ENCODE data around the gene SOWAHC. TPM values are rescaled to one million over a fixed set of nuclear protein-coding genes. Genes with fewer than 3 reads are reported as not detected.

SOWAHC gene
- total and polyA plus RNA-seq, 2 of the 13 experiments (the other 11 are each of a cell fraction or from before 2014, with no cell fraction given), result 21.2 to 22.5 TPM

DNA sequence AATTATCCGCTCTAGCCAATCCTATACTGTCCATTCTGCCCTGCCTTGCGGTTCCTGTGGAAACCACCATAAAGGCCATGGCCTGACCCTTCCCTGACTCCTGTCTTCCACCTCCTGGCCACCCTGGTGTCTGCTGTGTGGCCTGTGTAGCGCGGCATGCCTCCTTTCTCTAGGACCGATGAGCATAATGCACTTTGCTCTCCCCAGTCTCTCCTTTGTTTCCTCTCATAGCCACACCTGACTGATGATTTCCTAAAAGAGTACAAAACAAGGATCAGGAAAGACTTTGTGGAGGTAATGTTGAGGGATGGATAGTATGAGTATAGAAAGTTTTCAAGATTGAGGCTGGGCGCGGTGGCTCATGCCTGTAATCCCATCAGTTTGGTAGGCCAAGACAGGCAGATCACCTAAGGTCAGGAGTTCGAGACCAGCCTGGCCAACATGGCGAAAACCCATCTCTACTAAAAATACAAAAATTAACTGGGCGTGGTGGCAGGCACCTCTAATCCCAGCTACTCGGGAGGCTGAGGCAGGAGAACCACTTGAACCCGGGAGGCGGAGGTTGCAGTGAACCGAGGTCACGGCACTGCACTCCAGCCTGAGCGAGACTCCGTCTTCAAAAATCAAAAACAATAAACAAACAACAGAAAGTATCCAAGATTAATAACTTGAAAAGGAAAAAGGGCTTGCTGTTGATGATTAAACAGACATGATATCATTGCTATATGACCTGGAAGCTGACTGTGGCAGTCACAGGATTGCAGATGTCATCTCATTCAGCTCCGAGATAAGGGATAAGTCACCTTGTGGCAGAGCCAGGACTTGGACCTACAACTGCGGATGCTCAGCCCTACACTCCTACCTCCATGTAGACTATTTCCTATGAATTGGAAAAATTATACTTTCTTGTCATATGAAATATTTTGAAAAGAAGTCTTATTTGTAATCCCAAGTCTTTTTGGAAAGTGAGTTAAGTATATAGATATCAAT lies 16.6 kb downstream of the SOWAHC start (continued):
- TF ChIP-seq, protein P1, sequence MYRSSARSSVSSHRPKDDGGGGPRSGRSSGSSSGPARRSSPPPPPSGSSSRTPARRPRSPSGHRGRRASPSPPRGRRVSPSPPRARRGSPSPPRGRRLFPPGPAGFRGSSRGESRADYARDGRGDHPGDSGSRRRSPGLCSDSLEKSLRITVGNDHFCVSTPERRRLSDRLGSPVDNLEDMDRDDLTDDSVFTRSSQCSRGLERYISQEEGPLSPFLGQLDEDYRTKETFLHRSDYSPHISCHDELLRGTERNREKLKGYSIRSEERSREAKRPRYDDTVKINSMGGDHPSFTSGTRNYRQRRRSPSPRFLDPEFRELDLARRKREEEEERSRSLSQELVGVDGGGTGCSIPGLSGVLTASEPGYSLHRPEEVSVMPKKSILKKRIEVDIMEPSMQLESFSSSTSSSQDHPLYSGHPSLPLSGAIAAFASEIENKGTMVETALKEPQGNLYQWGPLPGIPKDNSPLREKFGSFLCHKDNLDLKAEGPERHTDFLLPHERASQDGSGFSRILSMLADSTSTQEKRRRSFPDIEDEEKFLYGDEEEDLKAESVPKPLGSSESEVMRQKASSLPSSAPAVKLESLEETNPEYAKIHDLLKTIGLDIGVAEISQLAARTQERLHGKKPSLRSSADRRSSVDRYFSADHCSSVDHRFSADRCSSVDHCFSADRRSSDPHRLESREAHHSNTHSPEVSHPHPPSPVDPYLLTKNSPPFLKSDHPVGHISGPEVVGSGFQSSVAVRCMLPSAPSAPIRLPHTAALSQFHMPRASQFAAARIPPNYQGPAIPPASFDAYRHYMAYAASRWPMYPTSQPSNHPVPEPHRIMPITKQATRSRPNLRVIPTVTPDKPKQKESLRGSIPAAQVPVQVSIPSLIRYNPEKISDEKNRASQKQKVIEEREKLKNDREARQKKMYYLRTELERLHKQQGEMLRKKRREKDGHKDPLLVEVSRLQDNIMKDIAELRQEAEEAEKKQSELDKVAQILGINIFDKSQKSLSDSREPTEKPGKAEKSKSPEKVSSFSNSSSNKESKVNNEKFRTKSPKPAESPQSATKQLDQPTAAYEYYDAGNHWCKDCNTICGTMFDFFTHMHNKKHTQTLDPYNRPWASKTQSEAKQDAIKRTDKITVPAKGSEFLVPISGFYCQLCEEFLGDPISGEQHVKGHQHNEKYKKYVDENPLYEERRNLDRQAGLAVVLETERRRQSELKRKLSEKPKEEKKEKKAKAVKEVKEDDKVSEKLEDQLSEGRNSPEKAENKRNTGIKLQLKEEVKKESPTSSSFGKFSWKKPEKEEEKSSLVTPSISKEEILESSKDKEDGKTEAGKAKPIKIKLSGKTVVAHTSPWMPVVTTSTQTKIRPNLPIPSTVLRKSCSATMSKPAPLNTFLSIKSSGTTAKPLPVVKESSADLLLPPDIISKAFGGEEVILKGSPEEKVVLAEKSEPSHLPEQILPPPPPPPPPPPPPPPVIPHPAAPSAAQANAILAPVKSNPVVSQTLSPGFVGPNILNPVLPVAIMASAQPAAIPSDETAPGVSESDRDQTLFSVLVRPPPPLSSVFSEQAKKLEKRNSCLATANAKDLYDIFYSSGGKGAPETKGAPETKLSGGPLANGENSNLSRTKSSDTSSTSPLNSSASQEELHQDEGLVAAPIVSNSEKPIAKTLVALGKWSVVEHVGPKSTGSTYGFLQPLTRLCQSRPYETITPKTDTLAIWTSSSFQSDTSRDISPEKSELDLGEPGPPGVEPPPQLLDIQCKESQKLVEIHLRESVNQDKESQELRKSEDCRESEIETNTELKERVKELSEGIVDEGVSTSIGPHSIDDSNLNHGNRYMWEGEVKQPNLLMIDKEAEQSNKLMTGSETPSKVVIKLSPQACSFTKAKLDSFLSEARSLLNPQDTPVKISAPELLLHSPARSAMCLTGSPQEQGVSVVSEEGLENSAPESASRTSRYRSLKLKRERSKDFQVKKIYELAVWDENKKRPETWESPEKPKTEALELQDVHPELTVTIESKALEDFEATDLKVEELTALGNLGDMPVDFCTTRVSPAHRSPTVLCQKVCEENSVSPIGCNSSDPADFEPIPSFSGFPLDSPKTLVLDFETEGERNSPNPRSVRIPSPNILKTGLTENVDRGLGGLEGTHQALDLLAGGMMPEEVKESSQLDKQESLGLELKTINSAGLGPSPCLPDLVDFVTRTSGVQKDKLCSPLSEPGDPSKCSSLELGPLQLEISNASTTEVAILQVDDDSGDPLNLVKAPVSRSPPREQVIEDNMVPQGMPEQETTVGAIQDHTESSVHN (CRISPR knock-in tag; IDR thresholded peaks at IDR 0.05), result no peak
- TF ChIP-seq, protein P2, sequence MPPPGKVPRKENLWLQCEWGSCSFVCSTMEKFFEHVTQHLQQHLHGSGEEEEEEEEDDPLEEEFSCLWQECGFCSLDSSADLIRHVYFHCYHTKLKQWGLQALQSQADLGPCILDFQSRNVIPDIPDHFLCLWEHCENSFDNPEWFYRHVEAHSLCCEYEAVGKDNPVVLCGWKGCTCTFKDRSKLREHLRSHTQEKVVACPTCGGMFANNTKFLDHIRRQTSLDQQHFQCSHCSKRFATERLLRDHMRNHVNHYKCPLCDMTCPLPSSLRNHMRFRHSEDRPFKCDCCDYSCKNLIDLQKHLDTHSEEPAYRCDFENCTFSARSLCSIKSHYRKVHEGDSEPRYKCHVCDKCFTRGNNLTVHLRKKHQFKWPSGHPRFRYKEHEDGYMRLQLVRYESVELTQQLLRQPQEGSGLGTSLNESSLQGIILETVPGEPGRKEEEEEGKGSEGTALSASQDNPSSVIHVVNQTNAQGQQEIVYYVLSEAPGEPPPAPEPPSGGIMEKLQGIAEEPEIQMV (CRISPR knock-in tag; IDR thresholded peaks at IDR 0.05; ENCODE audit: low read depth), result no peak
- no peak for TF ChIP-seq ZNF20 (CRISPR knock-in tag; IDR thresholded peaks at IDR 0.05)
- TF ChIP-seq GATAD2A (CRISPR knock-in tag; IDR thresholded peaks at IDR 0.05), result peak; percentile 87
- TF ChIP-seq, protein P3, sequence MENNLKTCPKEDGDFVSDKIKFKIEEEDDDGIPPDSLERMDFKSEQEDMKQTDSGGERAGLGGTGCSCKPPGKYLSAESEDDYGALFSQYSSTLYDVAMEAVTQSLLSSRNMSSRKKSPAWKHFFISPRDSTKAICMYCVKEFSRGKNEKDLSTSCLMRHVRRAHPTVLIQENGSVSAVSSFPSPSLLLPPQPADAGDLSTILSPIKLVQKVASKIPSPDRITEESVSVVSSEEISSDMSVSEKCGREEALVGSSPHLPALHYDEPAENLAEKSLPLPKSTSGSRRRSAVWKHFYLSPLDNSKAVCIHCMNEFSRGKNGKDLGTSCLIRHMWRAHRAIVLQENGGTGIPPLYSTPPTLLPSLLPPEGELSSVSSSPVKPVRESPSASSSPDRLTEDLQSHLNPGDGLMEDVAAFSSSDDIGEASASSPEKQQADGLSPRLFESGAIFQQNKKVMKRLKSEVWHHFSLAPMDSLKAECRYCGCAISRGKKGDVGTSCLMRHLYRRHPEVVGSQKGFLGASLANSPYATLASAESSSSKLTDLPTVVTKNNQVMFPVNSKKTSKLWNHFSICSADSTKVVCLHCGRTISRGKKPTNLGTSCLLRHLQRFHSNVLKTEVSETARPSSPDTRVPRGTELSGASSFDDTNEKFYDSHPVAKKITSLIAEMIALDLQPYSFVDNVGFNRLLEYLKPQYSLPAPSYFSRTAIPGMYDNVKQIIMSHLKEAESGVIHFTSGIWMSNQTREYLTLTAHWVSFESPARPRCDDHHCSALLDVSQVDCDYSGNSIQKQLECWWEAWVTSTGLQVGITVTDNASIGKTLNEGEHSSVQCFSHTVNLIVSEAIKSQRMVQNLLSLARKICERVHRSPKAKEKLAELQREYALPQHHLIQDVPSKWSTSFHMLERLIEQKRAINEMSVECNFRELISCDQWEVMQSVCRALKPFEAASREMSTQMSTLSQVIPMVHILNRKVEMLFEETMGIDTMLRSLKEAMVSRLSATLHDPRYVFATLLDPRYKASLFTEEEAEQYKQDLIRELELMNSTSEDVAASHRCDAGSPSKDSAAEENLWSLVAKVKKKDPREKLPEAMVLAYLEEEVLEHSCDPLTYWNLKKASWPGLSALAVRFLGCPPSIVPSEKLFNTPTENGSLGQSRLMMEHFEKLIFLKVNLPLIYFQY (CRISPR knock-in tag; IDR thresholded peaks at IDR 0.05; ENCODE audit: borderline replicate concordance), result no peak
- TF ChIP-seq HNRNPL (IDR thresholded peaks at IDR 0.05; ENCODE audit: low read depth, low read length), result no peak
- TF ChIP-seq BRCA1 (CRISPR knock-in tag; IDR thresholded peaks at IDR 0.05), result no peak
- TF ChIP-seq PITX1 (CRISPR knock-in tag; IDR thresholded peaks at IDR 0.05), result peak; percentile 71; the same call in 1 of the 2 replicates
- no peak; the same call in 1 of the 2 replicates for TF ChIP-seq KDM3A (CRISPR knock-in tag; IDR thresholded peaks at IDR 0.05; ENCODE audit: low read depth)
- TF ChIP-seq, protein P4, sequence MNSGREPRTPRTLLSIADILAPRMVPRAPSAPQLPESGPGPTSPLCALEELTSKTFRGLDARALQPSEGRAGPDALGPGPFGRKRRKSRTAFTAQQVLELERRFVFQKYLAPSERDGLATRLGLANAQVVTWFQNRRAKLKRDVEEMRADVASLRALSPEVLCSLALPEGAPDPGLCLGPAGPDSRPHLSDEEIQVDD (CRISPR knock-in tag; IDR thresholded peaks at IDR 0.05; ENCODE audit: borderline replicate concordance), result no peak
- no peak for TF ChIP-seq SRY (CRISPR knock-in tag; IDR thresholded peaks at IDR 0.05)
- TF ChIP-seq NFE2 (CRISPR knock-in tag; IDR thresholded peaks at IDR 0.05), result no peak
- no peak for TF ChIP-seq ZFP36L2 (CRISPR knock-in tag; IDR thresholded peaks at IDR 0.05)
- TF ChIP-seq ZBTB21 (CRISPR knock-in tag; IDR thresholded peaks at IDR 0.05), result no peak
- TF ChIP-seq ZSCAN31 (CRISPR knock-in tag; IDR thresholded peaks at IDR 0.05; ENCODE audit: low read depth), result no peak
